GM12878 (cell line): ENCODE results near the gene ANKRD24.

Experiments
- EP300 ChIP-seq, 2 experiments: fragments of 150-350 bp in 1 of 2; IDR thresholded peaks; 2 replicates each; pipeline ENCODE4 v1.6.1; 2011 to 2012; ENCODE audit warnings: low read depth in 2 of 2, low read length in 2 of 2, borderline replicate concordance in 1 of 2, improper control_type of control experiment in 1 of 2, inconsistent platforms in 1 of 2; ENCODE audit not compliant: control insufficient read depth in 1 of 2
- MYC ChIP-seq: IDR thresholded peaks from 2 replicates; pipeline ENCODE4 v1.6.1; 2011; ENCODE audit warnings: mild to moderate bottlenecking, low read length, moderate library complexity, inconsistent platforms; ENCODE audit not compliant: insufficient read depth, insufficient replicate concordance, insufficient read length, severe bottlenecking
- TARDBP ChIP-seq: IDR thresholded peaks from 2 replicates; pipeline ENCODE4 v1.6.1; 2016; ENCODE audit warnings: borderline replicate concordance
- ZNF274 ChIP-seq: IDR thresholded peaks from one replicate; pipeline ENCODE4 v1.8.0; 2011; ENCODE audit not compliant: insufficient read length, insufficient read depth
- TF ChIP-seq, protein P1 (sequence below), 3 experiments: IDR thresholded peaks in 2 of 3; conservative IDR thresholded peaks in 1 of 3; 2 replicates each; pipeline ENCODE4 v1.5.1; 2011; ENCODE audit warnings: low read depth in 3 of 3, low read length in 3 of 3, mild to moderate bottlenecking in 3 of 3, control low read depth in 2 of 3, moderate library complexity in 2 of 3, inconsistent platforms in 1 of 3, mixed read lengths in 1 of 3; ENCODE audit not compliant: control insufficient read depth in 2 of 3, insufficient read depth in 1 of 3; ENCODE audit errors: extremely low read depth in 1 of 3

DNA sequence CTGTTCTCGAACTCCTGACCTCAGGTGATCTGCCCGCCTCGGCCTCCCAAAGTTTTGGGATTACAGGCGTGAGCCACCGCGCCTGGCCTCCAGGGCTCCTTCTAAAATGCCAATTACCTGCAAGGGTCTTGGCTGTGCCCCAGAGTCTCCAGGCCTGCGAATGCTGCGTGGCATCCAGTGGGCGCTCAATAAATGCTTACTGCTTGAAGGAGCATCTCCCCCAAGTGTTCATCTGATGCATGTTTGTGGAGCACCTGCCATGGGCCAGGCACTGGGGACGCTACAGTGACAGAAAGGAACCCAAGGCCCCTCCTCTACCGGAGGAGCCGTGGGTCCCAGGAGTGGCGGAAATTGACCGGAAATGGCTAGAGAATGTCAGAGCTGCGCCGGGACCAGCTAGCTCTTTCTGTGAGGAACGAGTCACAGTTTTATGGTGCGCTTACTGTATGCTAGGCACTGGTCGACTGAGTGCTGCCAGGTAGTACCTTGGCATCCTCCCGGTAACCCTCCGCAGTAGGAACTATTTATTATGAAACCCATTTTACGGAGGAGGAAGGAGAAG, 14.2 kb downstream of the ANKRD24 start:
- TF ChIP-seq MYC, result no peak
- no peak for TF ChIP-seq EP300 (IDR thresholded peaks at IDR 0.05; ENCODE audit: borderline replicate concordance in 1 of 2, control insufficient read depth in 1 of 2, low read depth in 2 of 2, low read length in 2 of 2)
- no peak for TF ChIP-seq TARDBP
- no peak for TF ChIP-seq ZNF274
- TF ChIP-seq, protein P1, sequence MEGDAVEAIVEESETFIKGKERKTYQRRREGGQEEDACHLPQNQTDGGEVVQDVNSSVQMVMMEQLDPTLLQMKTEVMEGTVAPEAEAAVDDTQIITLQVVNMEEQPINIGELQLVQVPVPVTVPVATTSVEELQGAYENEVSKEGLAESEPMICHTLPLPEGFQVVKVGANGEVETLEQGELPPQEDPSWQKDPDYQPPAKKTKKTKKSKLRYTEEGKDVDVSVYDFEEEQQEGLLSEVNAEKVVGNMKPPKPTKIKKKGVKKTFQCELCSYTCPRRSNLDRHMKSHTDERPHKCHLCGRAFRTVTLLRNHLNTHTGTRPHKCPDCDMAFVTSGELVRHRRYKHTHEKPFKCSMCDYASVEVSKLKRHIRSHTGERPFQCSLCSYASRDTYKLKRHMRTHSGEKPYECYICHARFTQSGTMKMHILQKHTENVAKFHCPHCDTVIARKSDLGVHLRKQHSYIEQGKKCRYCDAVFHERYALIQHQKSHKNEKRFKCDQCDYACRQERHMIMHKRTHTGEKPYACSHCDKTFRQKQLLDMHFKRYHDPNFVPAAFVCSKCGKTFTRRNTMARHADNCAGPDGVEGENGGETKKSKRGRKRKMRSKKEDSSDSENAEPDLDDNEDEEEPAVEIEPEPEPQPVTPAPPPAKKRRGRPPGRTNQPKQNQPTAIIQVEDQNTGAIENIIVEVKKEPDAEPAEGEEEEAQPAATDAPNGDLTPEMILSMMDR (IDR thresholded peaks at IDR 0.05 in 2 of 3, conservative IDR thresholded peaks at IDR 0.05 in 1 of 3; ENCODE audit: control insufficient read depth in 2 of 3, extremely low read depth in 1 of 3, insufficient read depth in 1 of 3, low read depth in 3 of 3, low read length in 3 of 3), result no peak
